ENCODE measurements around the gene NYAP1.
"Not testable (repeated sequence)": the region's sequence is repeated elsewhere in the genome, so short reads cannot be mapped to it uniquely, and the experiment has no call there.

The NYAP1 gene

DNA sequence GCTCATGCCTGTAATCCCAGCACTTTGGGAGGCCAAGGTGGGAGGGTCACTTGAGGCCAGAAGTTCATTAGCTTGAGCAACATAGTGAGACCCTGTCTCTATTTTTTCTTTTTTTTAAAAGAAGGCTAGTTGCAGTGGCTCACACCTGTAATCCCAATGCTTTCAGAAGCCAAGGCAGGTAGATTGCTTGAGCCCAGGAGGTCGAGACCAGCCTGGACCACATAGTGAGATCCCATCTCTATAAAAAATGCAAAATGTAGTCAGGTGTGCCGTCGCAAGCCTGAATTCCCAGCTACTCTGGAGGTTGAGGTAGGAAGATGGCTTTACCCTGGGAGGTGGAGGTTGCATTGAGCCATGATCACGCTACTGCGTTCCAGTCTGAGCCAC lies 7.5 kb downstream of the NYAP1 start:
- H3K4me3 ChIP-seq (ENCODE audit: control insufficient read depth, low read depth, low read length): no peak overlapping the region
- TF ChIP-seq, protein P1, sequence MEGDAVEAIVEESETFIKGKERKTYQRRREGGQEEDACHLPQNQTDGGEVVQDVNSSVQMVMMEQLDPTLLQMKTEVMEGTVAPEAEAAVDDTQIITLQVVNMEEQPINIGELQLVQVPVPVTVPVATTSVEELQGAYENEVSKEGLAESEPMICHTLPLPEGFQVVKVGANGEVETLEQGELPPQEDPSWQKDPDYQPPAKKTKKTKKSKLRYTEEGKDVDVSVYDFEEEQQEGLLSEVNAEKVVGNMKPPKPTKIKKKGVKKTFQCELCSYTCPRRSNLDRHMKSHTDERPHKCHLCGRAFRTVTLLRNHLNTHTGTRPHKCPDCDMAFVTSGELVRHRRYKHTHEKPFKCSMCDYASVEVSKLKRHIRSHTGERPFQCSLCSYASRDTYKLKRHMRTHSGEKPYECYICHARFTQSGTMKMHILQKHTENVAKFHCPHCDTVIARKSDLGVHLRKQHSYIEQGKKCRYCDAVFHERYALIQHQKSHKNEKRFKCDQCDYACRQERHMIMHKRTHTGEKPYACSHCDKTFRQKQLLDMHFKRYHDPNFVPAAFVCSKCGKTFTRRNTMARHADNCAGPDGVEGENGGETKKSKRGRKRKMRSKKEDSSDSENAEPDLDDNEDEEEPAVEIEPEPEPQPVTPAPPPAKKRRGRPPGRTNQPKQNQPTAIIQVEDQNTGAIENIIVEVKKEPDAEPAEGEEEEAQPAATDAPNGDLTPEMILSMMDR (IDR thresholded peaks at IDR 0.05; ENCODE audit: control insufficient read depth, insufficient read depth, low read depth, low read length, missing control alignments): no peak
- no peak for DNase-seq (ENCODE audit: low read depth)

DNA sequence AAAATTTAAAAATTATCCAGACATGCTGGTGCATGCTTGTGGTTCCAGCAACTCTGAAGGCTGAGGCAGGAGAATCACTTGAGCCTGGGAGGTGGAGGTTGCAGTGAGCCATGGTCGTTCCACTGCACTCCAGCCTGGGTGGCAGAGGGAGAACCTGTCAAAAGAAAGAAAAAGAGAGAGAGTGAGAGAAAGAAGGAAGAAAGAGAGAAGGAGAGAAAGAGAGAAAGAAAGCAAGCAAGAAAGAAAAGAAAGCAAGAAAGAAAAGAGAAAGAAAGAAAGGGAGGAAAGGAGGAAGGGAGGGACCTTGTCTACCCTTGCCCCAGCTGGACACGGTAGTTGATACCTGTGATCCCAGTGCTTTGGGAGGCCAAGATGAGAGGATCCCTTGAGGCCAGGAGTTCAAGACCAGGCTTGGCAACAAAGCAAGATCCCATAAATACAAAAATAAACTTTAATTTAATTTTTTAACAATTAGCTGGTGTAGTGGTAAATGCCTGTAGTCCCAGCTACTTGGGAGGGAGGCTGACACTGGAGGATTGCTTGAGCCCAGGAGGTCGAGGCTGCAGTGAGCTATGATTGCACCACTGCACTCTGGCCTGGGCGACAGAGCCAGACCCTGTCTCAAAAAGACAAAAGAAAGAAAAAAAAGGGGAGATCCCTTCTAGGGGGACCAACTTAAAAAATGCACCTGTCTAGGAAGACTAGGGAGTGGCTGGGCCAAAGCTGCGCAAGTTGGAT lies 9.2 kb downstream of the NYAP1 start:
- TF ChIP-seq, protein P1 (IDR thresholded peaks at IDR 0.05; ENCODE audit: control insufficient read depth, insufficient read depth, low read depth, low read length, missing control alignments): no peak
- H3K4me3 ChIP-seq (ENCODE audit: control insufficient read depth, low read depth, low read length): no peak overlapping the region

DNA sequence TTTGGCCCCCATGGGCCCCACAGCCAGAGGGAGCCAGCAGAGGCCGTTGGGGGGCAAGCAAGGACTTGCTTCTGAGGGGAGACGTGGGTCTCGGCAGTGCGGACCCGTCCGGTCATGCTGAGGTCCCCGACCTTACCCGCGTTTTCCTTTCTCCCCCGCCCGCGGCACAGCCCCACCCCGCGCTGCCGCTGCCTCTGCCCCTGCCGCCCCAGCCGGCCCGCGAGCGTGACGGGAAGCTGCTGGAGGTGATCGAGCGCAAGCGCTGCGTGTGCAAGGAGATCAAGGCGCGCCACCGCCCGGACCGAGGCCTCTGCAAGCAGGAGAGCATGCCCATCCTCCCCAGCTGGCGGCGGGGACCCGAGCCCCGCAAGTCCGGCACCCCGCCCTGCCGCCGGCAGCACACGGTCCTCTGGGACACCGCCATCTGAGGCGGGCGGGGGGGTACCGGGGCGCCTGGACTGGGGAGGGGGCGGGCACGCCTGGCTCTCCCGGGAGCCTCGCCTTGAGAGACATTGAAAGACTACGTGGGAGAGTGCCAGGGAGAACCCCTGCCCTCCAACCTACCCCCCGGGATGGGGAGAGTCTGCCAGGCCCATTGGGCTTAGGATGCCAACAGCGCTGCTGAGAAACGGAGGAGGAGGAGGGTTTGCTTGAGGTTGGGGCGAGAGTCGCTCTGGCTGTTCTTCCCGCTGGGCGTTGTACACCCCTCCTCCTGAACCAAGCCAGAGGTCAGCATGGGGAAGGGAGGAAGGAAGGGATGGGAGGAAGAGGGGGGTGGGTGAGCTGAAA lies 9.9 kb downstream of the NYAP1 start:
- DNase-seq (ENCODE audit: low read depth): no peak
- no peak overlapping the region for H3K4me3 ChIP-seq (ENCODE audit: control insufficient read depth, low read depth, low read length)
- TF ChIP-seq, protein P1 (IDR thresholded peaks at IDR 0.05; ENCODE audit: control insufficient read depth, insufficient read depth, low read depth, low read length, missing control alignments): no peak

More for the DNA sequence above, 9.2 kb downstream of the NYAP1 start:
- DNase-seq (ENCODE audit: low read depth): no peak

DNA sequence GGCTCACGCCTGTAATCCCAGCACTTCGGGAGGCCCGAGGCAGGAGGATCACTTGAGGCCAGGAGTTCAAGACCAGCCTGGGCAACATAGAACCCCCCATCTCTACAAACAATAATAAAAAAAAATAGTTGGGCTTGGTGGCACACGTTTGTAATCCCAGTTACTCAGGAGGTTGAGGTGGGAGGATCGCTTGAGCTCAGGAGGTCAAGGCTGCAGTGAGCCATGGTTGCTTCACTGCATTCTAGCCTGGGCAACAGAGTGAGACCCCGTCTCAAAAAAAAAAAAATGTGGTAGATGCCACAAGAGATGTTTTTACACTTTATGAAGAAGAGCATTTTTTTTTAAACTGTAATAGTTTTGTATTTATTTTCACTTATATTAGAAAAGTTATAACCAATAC lies 12.8 kb downstream of the NYAP1 start:
- TF ChIP-seq, protein P1 (IDR thresholded peaks at IDR 0.05; ENCODE audit: control insufficient read depth, insufficient read depth, low read depth, low read length, missing control alignments): no peak
- no peak for DNase-seq (ENCODE audit: low read depth)
- no peak overlapping the region for H3K4me3 ChIP-seq (ENCODE audit: control insufficient read depth, low read depth, low read length)

DNA sequence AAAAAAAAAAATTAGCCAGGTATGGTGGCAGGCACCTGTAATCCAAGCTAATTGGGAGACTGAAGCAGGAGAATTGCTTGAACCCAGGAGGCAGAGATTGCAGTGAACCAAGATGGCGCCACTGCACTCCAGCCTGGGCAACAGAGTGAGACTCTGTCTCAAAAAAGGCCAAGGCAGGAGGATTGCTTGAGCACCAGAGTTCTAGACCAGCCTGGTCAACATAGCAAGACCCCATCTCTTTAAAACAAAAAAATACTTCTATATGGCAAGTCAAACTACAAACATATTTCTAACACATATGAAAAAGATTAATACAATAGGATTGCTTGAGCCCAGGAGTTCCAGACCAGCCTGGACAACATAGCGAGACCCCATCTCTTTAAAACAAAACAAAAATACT lies 17.0 kb downstream of the NYAP1 start:
- DNase-seq (ENCODE audit: low read depth); H3K4me3 ChIP-seq (ENCODE audit: control insufficient read depth, low read depth, low read length): not testable (repeated sequence)

DNA sequence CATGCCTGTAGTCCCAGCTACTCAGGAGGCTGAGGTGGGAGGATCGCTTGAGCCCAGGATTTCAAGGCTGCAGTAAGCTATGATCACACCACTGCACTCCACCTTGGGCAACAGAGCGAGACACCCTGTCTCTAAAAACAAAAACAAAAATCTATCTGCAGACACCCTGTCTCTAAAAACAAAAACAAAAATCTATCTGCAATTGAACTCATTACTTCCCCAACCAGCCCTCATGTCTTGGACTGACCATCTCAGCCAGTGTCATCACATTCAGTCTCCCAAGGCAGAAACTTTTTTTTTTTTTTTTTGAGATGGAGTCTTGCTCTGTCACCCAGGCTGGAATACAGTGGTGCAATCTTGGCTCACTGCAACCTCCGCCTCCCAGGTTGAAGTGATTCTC lies 20.3 kb downstream of the NYAP1 start:
- not testable (repeated sequence) for H3K4me3 ChIP-seq (ENCODE audit: control insufficient read depth, low read depth, low read length); DNase-seq (ENCODE audit: low read depth)

DNA sequence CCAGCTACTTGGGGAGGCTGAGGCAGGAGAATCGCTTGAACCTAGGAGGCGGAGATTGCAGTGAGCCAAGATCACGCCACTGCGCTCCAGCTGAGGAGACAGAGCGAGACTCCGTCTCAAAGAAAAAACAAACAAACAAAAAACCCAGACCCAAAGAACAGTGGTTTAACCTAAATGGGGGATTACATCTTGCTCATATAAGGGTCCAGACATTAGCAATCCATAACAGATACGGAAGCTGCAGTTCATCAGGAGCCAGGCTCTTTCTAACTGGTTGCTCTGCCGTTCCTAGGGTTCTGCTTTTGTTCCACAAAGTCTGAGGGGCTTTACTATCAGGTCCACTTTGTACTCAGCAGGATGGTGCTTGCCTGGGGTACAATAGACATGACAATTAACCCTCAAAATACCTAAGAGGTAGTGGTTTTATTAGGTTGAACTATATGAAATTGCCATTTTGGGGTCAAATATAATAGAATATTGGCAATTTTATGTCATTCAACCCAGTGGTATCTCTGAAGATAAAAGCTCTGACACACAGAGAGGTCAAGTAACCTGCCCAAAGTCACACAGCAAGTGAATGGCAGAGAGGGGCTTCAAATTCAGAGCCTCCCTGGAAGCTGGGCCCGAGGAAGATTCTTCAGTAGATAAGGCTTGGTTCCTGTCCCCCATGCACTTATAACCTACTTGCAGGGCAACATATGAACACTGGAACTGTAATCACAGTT lies 21.3 kb downstream of the NYAP1 start:
- no peak for DNase-seq (ENCODE audit: low read depth)
- TF ChIP-seq, protein P1 (IDR thresholded peaks at IDR 0.05; ENCODE audit: control insufficient read depth, insufficient read depth, low read depth, low read length, missing control alignments): no peak

More for the DNA sequence above, 21.3 kb downstream of the NYAP1 start:
- H3K4me3 ChIP-seq (ENCODE audit: control insufficient read depth, low read depth, low read length): no peak overlapping the region

All from AG09309 (cell line).